Measurements from ENCODE around the gene REM1. TPM values are rescaled to one million over a fixed set of nuclear protein-coding genes. Genes with fewer than 3 reads are reported as not detected.
A peak's percentile ranks its signal among the peaks of the same experiment; 100 is the strongest.

Gene REM1
- total and polyA plus RNA-seq, 2 of the 4 experiments (the other 2 are of a cell fraction), result not detected

DNA sequence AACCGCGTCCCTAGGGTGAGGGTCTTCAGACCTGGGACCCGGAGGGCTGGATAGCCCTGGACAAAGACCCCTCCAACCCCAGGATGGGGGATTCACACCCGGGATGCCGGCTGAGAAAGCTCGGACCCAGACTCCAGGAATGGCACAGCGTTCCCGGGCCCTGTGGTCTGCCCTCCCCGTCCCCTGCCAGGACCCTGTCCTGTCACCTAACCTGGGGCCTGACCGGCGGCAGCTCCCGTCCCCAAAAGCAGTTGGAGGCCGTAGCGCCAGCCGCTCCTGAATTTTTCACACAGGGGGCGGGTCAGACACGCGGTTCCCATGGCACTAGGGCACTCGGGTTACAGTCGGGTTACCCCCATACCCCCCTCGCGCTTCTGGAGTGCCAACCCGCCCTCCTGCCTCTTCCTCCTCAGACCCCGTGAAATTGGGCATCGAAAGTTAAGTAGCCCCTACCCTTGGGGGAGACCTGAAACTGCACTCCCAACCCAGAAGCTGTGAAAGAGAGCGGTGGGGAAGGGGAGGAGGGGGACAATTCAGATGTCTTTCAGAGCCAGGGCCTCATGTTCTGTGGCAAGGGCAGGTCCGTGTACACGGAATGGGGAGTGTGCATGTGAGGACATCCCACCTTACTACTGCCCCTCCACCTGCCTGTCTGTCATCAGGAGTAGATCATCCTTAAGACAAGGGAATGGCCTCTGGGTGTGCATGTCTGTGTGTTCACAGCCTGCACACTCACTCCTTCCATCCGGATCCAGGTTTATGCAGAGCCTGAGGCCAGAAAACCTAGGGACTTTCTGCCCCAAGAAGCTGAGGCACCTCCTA lies 595 bp downstream of the REM1 start:
- CTCF ChIA-PET, result interaction anchor here (1.0 kb wide), 1 partner anchor 15 kb away, joined by 3 read pairs; no protein-coding TSS in a partner anchor
- dilution Hi-C loops (cut with HindIII; ENCODE audit: low sequenced_read_pairs, unreplicated experiment), result no loop called here
- no peaks in the 10 kb centered on the region for H3K9me1 ChIP-seq (ENCODE audit: insufficient read depth, low read length)
- H2AK5ac ChIP-seq (ENCODE audit: low read depth, low read length), result no peak overlapping the region
- no peaks in the 10 kb centered on the region for H3K36me3 ChIP-seq (ENCODE audit: control insufficient read depth, insufficient read depth, low read length)
- H3K4me1 ChIP-seq (ENCODE audit: control insufficient read depth, insufficient read depth, low read length), result no peaks in the 10 kb centered on the region
- H4K8ac ChIP-seq (ENCODE audit: low read depth in 2 of 2, low read length in 2 of 2), result no peak overlapping the region
- H4K20me1 ChIP-seq (ENCODE audit: insufficient read depth, low read length), result no peaks in the 10 kb centered on the region
- POLR2A ChIA-PET (ENCODE audit: unreplicated experiment), result no interaction called here
- H3K4me3 ChIP-seq (ENCODE audit: insufficient read depth, low read depth, low read length), result no peak overlapping the region
- H2AFZ ChIP-seq (replicated peaks; ENCODE audit: low read length, poor library complexity), result peak overlapping the region; percentile 5
- DNase-seq (no peak), ATAC-seq (ENCODE audit: low read depth) (no peak)
- H2AK9ac ChIP-seq (replicated peaks; ENCODE audit: low read depth, low read length, poor library complexity), result peak overlapping the region; percentile 70
- no peak overlapping the region for H3K27ac ChIP-seq (ENCODE audit: insufficient read depth, low read length)
- H2BK5ac ChIP-seq (ENCODE audit: low read depth, low read length, poor library complexity, severe bottlenecking), result no peak overlapping the region
- intact Hi-C loops (cut with micrococcal nuclease), result no loop called here
- TF ChIP-seq CHD1 (IDR thresholded peaks at IDR 0.05; ENCODE audit: low read depth, low read length), result no peak
- no peak for TF ChIP-seq RFX5 (IDR thresholded peaks at IDR 0.05; ENCODE audit: low read depth, low read length)
- TF ChIP-seq POLR2A (IDR thresholded peaks at IDR 0.05; ENCODE audit: low read depth, low read length), result no peak
- no peak for TF ChIP-seq MXI1 (IDR thresholded peaks at IDR 0.05; ENCODE audit: borderline replicate concordance, low read depth, low read length)
- TF ChIP-seq NFE2L2 (IDR thresholded peaks at IDR 0.05; ENCODE audit: low read depth, low read length), result no peak
- no peak for TF ChIP-seq SMC3 (IDR thresholded peaks at IDR 0.05; ENCODE audit: low read depth, low read length)
- TF ChIP-seq MAFK (IDR thresholded peaks at IDR 0.05; ENCODE audit: low read depth, low read length), result no peak
- TF ChIP-seq CEBPB (IDR thresholded peaks at IDR 0.05; ENCODE audit: low read depth, low read length), result no peak
- no peak for TF ChIP-seq ELK1 (IDR thresholded peaks at IDR 0.05; ENCODE audit: borderline replicate concordance, low read depth, low read length)
- no peak for TF ChIP-seq MAZ (IDR thresholded peaks at IDR 0.05; ENCODE audit: borderline replicate concordance, low read depth, low read length)
- H3K4ac ChIP-seq (ENCODE audit: low read depth, low read length), result no peak overlapping the region
- H3K9ac ChIP-seq (ENCODE audit: low read depth, low read length), result no peak overlapping the region
- H3K9me3 ChIP-seq (ENCODE audit: control insufficient read depth, insufficient read depth, low read length), result no peaks in the 10 kb centered on the region
- H3K79me1 ChIP-seq (ENCODE audit: low read depth in 1 of 2, low read length in 2 of 2), result no peaks in the 10 kb centered on the region
- H2BK15ac ChIP-seq (ENCODE audit: low read depth, low read length), result no peak overlapping the region
- no peak overlapping the region for H4K5ac ChIP-seq (ENCODE audit: low read depth, low read length)
- no peak overlapping the region for H2BK120ac ChIP-seq (ENCODE audit: low read depth, low read length)
- BruUV-seq (replicated peaks), result no TSS peak
- H3K56ac ChIP-seq (ENCODE audit: extremely low read depth, insufficient read depth, low read length), result no peak overlapping the region
- 5% methylated on average over 15 of the region's 29 CpGs; no CpG with 5 or more reads in 1 of the 2 experiments for WGBS, 2 experiments (ENCODE audit: extremely low coverage in 2 of 2, insufficient read length in 1 of 2)
- no peak overlapping the region for H3K4me2 ChIP-seq (ENCODE audit: low read depth, low read length)
- no peak overlapping the region for H3K14ac ChIP-seq (replicated peaks; ENCODE audit: low read depth, low read length)
- H4K91ac ChIP-seq (ENCODE audit: insufficient read depth, low read depth, low read length), result no peak overlapping the region
- H2BK20ac ChIP-seq (ENCODE audit: low read depth, low read length), result no peak overlapping the region
- no peak overlapping the region for H3K23ac ChIP-seq (ENCODE audit: low read depth, low read length)
- H3K18ac ChIP-seq (ENCODE audit: low read depth, low read length), result no peak overlapping the region
- H3K27me3 ChIP-seq (ENCODE audit: control insufficient read depth, insufficient read depth, low read length), result peaks cover 32% of the 10 kb centered on the region
- in situ Hi-C loops (cut with MboI; ENCODE audit: low sequenced_read_pairs), result no loop called here

All from IMR-90 (cell line).